Endodermal cell (in vitro differentiated cells): Measurements from ENCODE around the gene PPP1R1B. TPM values are rescaled to one million over a fixed set of nuclear protein-coding genes. Genes with fewer than 3 reads are reported as not detected.
A peak's percentile ranks its signal among the peaks of the same experiment; 100 is the strongest.

ENCODE experiments used
- DNase-seq: peaks from one replicate; pipeline ENCODE4 v3.0.0-alpha.2; 2017
- H3K27ac ChIP-seq: 2 replicates; pipeline ENCODE4 v1.5.1; 2013; ENCODE audit warnings: mild to moderate bottlenecking, low read depth, low read length, moderate library complexity
- H3K27me3 ChIP-seq: 2 replicates; pipeline ENCODE4 v1.6.1; 2013; ENCODE audit warnings: mild to moderate bottlenecking, low read length, moderate library complexity; ENCODE audit not compliant: insufficient read depth, control insufficient read depth, poor library complexity, severe bottlenecking
- H3K36me3 ChIP-seq: 2 replicates; pipeline ENCODE4 v1.7.0; 2013; ENCODE audit warnings: mild to moderate bottlenecking, low read length, moderate library complexity; ENCODE audit not compliant: control insufficient read depth, insufficient read depth
- H3K4me1 ChIP-seq: one replicate; pipeline ENCODE4 v1.7.0; 2013; ENCODE audit warnings: low read length; ENCODE audit not compliant: control insufficient read depth, insufficient read depth
- H3K4me3 ChIP-seq: 2 replicates; pipeline ENCODE4 v1.5.1; 2013; ENCODE audit warnings: mild to moderate bottlenecking, low read length, moderate library complexity
- H3K9ac ChIP-seq: 2 replicates; pipeline ENCODE4 v1.6.1; 2013; ENCODE audit warnings: mild to moderate bottlenecking, low read length, moderate library complexity; ENCODE audit not compliant: poor library complexity, severe bottlenecking; ENCODE audit errors: extremely low read depth
- H3K9me3 ChIP-seq: 2 replicates; pipeline ENCODE4 v1.6.1; 2013; ENCODE audit warnings: mild to moderate bottlenecking, low read length, moderate library complexity; ENCODE audit not compliant: control insufficient read depth
- H3K27ac Mint-ChIP-seq: 2 replicates; pipeline ENCODE4 v1.8.0; 2020; ENCODE audit warnings: mixed read lengths
- H3K27me3 Mint-ChIP-seq: 2 replicates; pipeline ENCODE4 v1.8.0; 2021; ENCODE audit warnings: mild to moderate bottlenecking, mixed read lengths; ENCODE audit not compliant: insufficient read depth
- H3K36me3 Mint-ChIP-seq: 2 replicates; pipeline ENCODE4 v1.8.0; 2020; ENCODE audit warnings: low read depth, mixed read lengths
- H3K4me1 Mint-ChIP-seq: 2 replicates; pipeline ENCODE4 v1.8.0; 2020; ENCODE audit warnings: mixed read lengths
- H3K4me3 Mint-ChIP-seq: 2 replicates; pipeline ENCODE4 v1.8.0; 2020; ENCODE audit warnings: mild to moderate bottlenecking, moderate library complexity, mixed read lengths
- H3K9me3 Mint-ChIP-seq: 2 replicates; pipeline ENCODE4 v1.8.0; 2020; ENCODE audit warnings: mild to moderate bottlenecking, mixed read lengths
- WGBS, 2 experiments: methylation state at CpG; one replicate each; pipeline versions ENCODE4 v1.1.5 to v1.1.7; 2013; ENCODE audit warnings: missing lambda C conversion rate in 2 of 2, mixed read lengths in 1 of 2; ENCODE audit not compliant: insufficient coverage in 1 of 2, insufficient read length in 1 of 2; 5-methylcytosine and 5-hydroxymethylcytosine counted together
- total RNA-seq, 2 donors: library from RNA; stranded (reverse); fragmentation: NEBNext Ultra II Directional in 1 of 2; extraction: Animal tissue kit (Norgen Biotek cat#: 25700) in 1 of 2; gene quantifications; 2 replicates in 1 of 2; 3 replicates in 1 of 2; pipeline ENCODE4 v1.2.1, GENCODE V29; 2021
- TF ChIP-seq, protein P1 (sequence below): fragments of 200-600 bp; sonication (generic); conservative IDR thresholded peaks from 2 replicates; pipeline ENCODE4 v1.5.0; 2021; ENCODE audit warnings: antibody characterized with exemption, mild to moderate bottlenecking

Gene PPP1R1B
- total RNA-seq, 2 donors from 2014 or later = 1.0 to 2.1 TPM

DNA sequence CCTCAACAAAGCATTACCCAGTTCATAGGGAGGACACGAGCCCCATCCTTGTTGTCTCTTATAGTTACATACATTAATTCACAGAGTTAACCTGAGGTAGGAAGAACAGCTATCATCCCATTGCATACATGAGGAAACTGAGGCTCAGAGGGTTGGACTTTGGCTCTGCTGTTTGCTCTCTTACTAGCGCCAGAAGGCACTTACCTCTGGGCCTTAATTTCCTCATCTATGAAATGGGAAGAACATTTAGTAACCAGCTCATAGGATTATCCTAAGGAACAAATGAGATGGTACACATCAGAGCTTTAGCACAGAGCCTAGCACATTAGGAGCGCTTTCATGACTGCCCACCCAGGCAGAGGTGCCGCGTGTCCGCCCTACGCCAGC is 46.7 kb upstream of the PPP1R1B start:
- no peak overlapping the region for H3K27ac ChIP-seq
- Mint-ChIP-seq H3K4me3 (peak overlapping the region; percentile 12), H3K27ac (no peak overlapping the region), H3K9me3 (no peaks in the 10 kb centered on the region), H3K36me3 (no peaks in the 10 kb centered on the region), H3K27me3 (peaks cover 57% of the 10 kb centered on the region), H3K4me1 (peaks cover 21% of the 10 kb centered on the region)
- peaks cover 8% of the 10 kb centered on the region for H3K4me1 ChIP-seq
- TF ChIP-seq, protein P1, sequence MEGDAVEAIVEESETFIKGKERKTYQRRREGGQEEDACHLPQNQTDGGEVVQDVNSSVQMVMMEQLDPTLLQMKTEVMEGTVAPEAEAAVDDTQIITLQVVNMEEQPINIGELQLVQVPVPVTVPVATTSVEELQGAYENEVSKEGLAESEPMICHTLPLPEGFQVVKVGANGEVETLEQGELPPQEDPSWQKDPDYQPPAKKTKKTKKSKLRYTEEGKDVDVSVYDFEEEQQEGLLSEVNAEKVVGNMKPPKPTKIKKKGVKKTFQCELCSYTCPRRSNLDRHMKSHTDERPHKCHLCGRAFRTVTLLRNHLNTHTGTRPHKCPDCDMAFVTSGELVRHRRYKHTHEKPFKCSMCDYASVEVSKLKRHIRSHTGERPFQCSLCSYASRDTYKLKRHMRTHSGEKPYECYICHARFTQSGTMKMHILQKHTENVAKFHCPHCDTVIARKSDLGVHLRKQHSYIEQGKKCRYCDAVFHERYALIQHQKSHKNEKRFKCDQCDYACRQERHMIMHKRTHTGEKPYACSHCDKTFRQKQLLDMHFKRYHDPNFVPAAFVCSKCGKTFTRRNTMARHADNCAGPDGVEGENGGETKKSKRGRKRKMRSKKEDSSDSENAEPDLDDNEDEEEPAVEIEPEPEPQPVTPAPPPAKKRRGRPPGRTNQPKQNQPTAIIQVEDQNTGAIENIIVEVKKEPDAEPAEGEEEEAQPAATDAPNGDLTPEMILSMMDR = no peak
- DNase-seq = no peak
- no peaks in the 10 kb centered on the region for H3K9me3 ChIP-seq
- H3K9ac ChIP-seq = no peak overlapping the region
- 81 to 88% methylated on average over 1 to 7 of the region's 7 CpGs for WGBS, 2 experiments
- no peak overlapping the region for H3K4me3 ChIP-seq
- peaks cover 10% of the 10 kb centered on the region for H3K27me3 ChIP-seq
- H3K36me3 ChIP-seq = no peaks in the 10 kb centered on the region

DNA sequence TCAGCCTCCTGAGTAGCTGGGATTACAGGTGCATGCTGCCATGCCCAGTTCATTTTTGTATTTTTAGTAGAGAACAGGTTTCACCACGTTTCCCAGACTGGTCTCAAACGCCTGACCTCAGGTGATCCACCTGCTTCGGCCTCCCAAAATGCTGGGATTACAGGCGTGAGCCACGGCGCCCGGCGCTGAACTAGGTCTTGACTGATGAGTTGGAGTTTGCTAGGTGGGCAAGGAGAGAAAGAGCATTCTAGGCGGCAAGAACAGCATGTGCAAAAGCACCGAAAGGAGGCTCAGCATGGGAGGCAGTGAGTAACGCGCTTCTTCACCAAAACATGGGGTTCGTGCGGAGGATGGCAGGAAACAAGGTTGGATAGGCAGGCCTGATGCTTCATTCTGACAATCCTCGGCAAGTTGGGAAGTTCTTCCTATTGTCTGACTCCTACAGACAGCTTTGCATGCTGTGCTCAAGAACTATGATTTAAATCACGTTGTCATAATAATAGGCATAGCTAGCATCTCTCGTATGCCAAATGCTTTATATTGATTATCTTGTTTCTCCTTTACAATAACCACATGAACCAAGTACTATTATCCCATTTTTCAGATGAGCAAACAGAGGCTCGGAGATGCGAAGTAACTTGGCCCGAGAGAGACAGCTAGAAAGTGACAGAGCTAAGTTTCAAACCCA is 45.5 kb upstream of the PPP1R1B start:
- Histone ChIP-seq H3K36me3 (no peaks in the 10 kb centered on the region), H3K4me1 (peaks cover 8% of the 10 kb centered on the region), H3K9me3 (no peaks in the 10 kb centered on the region), H3K27me3 (peaks cover 6% of the 10 kb centered on the region), H3K27ac (no peak overlapping the region), H3K4me3 (no peak overlapping the region), H3K9ac (no peak overlapping the region)
- H3K9me3 Mint-ChIP-seq = no peaks in the 10 kb centered on the region
- peaks cover 21% of the 10 kb centered on the region for H3K4me1 Mint-ChIP-seq
- no peak overlapping the region for H3K4me3 Mint-ChIP-seq
- DNase-seq = no peak
- WGBS, 2 experiments = 93% methylated on average over 20 of the region's 20 CpGs
- TF ChIP-seq, protein P1 = no peak
- no peaks in the 10 kb centered on the region for H3K36me3 Mint-ChIP-seq
- peaks cover 46% of the 10 kb centered on the region for H3K27me3 Mint-ChIP-seq
- H3K27ac Mint-ChIP-seq = no peak overlapping the region

DNA sequence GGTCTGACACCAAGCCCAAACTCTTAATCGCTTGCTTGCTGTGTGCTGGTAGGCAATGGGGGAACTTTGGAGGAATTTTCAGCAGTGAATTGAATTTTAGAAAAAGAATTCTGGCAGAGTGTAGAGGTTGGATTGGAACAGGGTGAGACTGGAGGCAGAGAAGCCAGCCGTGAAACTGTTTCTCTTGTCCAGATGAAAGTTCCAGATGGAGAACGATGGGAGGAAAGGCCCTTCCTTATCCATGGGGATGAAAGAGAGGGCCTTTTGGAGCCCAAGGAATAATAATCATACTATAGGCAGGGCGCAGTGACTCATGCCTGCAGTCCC is 45.0 kb upstream of the PPP1R1B start:
- TF ChIP-seq, protein P1 = no peak
- Histone ChIP-seq H3K27me3 (peaks cover 7% of the 10 kb centered on the region), H3K4me3 (no peak overlapping the region), H3K36me3 (no peaks in the 10 kb centered on the region), H3K9ac (no peak overlapping the region), H3K9me3 (no peaks in the 10 kb centered on the region), H3K4me1 (peaks cover 8% of the 10 kb centered on the region), H3K27ac (no peak overlapping the region)
- no peaks in the 10 kb centered on the region for H3K9me3 Mint-ChIP-seq
- H3K27ac Mint-ChIP-seq = no peak overlapping the region
- peaks cover 21% of the 10 kb centered on the region for H3K4me1 Mint-ChIP-seq
- no peaks in the 10 kb centered on the region for H3K36me3 Mint-ChIP-seq
- peaks cover 43% of the 10 kb centered on the region for H3K27me3 Mint-ChIP-seq
- no peak overlapping the region for H3K4me3 Mint-ChIP-seq
- WGBS, 2 experiments = 87 to 95% methylated on average over 4 of the region's 4 CpGs
- DNase-seq = no peak
